Measurements from ENCODE around the gene PDPK1.
"Not testable (repeated sequence)": the region's sequence is repeated elsewhere in the genome, so short reads cannot be mapped to it uniquely, and the experiment has no call there.

The PDPK1 gene

GRCh38 chr16:2614761-2615191 lies 77.0 kb downstream of the PDPK1 start:
- POLR2A ChIA-PET = no interaction called here
- TF ChIP-seq CTCF (IDR thresholded peaks at IDR 0.05; ENCODE audit: insufficient read depth, low read length, missing control alignments) = no peak
- DNase-seq (ENCODE audit: low read depth, low spot score) = no peak
- CTCF ChIA-PET = no interaction called here
- H3K4me3 ChIP-seq (ENCODE audit: low read depth, low read length) = no peak overlapping the region

GRCh38 chr16:2618964-2619363 lies 81.1 kb downstream of the PDPK1 start:
- DNase-seq (ENCODE audit: low read depth, low spot score); CTCF ChIA-PET; POLR2A ChIA-PET; H3K4me3 ChIP-seq (ENCODE audit: low read depth, low read length): not testable (repeated sequence)

GRCh38 chr16:2619628-2620027 lies 81.8 kb downstream of the PDPK1 start:
- TF ChIP-seq CTCF (IDR thresholded peaks at IDR 0.05; ENCODE audit: insufficient read depth, low read length, missing control alignments) = peak; percentile 7
- DNase-seq (ENCODE audit: low read depth, low spot score); H3K4me3 ChIP-seq (ENCODE audit: low read depth, low read length); CTCF ChIA-PET; POLR2A ChIA-PET: not testable (repeated sequence)

GRCh38 chr16:2620870-2621269 lies 83.0 kb downstream of the PDPK1 start:
- DNase-seq (ENCODE audit: low read depth, low spot score); CTCF ChIA-PET; POLR2A ChIA-PET; H3K4me3 ChIP-seq (ENCODE audit: low read depth, low read length): not testable (repeated sequence)

- CTCF ChIA-PET; POLR2A ChIA-PET; H3K4me3 ChIP-seq (ENCODE audit: low read depth, low read length); DNase-seq (ENCODE audit: low read depth, low spot score): not testable (repeated sequence)
Measured at GRCh38 chr16:2621395-2621794, 83.6 kb downstream of the PDPK1 start.

GRCh38 chr16:2627075-2627474 lies 89.3 kb downstream of the PDPK1 start:
- DNase-seq (ENCODE audit: low read depth, low spot score); CTCF ChIA-PET; H3K4me3 ChIP-seq (ENCODE audit: low read depth, low read length); POLR2A ChIA-PET: not testable (repeated sequence)

- CTCF ChIA-PET; POLR2A ChIA-PET; DNase-seq (ENCODE audit: low read depth, low spot score); H3K4me3 ChIP-seq (ENCODE audit: low read depth, low read length): not testable (repeated sequence)
Measured at GRCh38 chr16:2631203-2631602, 93.4 kb downstream of the PDPK1 start.

- CTCF ChIA-PET; H3K4me3 ChIP-seq (ENCODE audit: low read depth, low read length); POLR2A ChIA-PET; DNase-seq (ENCODE audit: low read depth, low spot score): not testable (repeated sequence)
Measured at GRCh38 chr16:2632291-2632690, 94.5 kb downstream of the PDPK1 start.

GRCh38 chr16:2639071-2639721 lies 101.4 kb downstream of the PDPK1 start:
- DNase-seq (ENCODE audit: low read depth, low spot score); H3K4me3 ChIP-seq (ENCODE audit: low read depth, low read length); CTCF ChIA-PET; POLR2A ChIA-PET: not testable (repeated sequence)
- TF ChIP-seq CTCF (IDR thresholded peaks at IDR 0.05; ENCODE audit: insufficient read depth, low read length, missing control alignments) = peak; percentile 11

- POLR2A ChIA-PET; DNase-seq (ENCODE audit: low read depth, low spot score); CTCF ChIA-PET; H3K4me3 ChIP-seq (ENCODE audit: low read depth, low read length): not testable (repeated sequence)
Measured at GRCh38 chr16:2639722-2640072, 101.9 kb downstream of the PDPK1 start.

GRCh38 chr16:2642561-2642960 lies 104.7 kb downstream of the PDPK1 start:
- H3K4me3 ChIP-seq (ENCODE audit: low read depth, low read length); POLR2A ChIA-PET; CTCF ChIA-PET; DNase-seq (ENCODE audit: low read depth, low spot score): not testable (repeated sequence)

- DNase-seq (ENCODE audit: low read depth, low spot score); CTCF ChIA-PET; POLR2A ChIA-PET; H3K4me3 ChIP-seq (ENCODE audit: low read depth, low read length): not testable (repeated sequence)
Measured at GRCh38 chr16:2644754-2645453, 107.1 kb downstream of the PDPK1 start.

- CTCF ChIA-PET; POLR2A ChIA-PET; DNase-seq (ENCODE audit: low read depth, low spot score); H3K4me3 ChIP-seq (ENCODE audit: low read depth, low read length): not testable (repeated sequence)
Measured at GRCh38 chr16:2651268-2651871, 113.5 kb downstream of the PDPK1 start.

Measured in AG04449 (cell line).